GM21825 (cell line): Measurements from ENCODE around the gene TRAPPC2L.
A peak's percentile ranks its signal among the peaks of the same experiment; 100 is the strongest.

Experiments used
- ATAC-seq: cut with Tn5 transposase; IDR thresholded peaks from one replicate; pipeline ENCODE4 v1.9.1; 2021; ENCODE audit warnings: mild to moderate bottlenecking, moderate library complexity; ENCODE audit not compliant: unreplicated experiment

The TRAPPC2L gene

GRCh38 chr16:88856122-88856827, 652 bp upstream of the TRAPPC2L start:
- ATAC-seq, result no peak

- ATAC-seq, result peak; percentile 42
Measured at GRCh38 chr16:88857728-88858339, 907 bp downstream of the TRAPPC2L start.

- no peak for ATAC-seq
Measured at GRCh38 chr16:88859381-88860091, 2.6 kb downstream of the TRAPPC2L start.

- no peak for ATAC-seq
Measured at GRCh38 chr16:88861359-88861758, 4.4 kb downstream of the TRAPPC2L start.

- ATAC-seq, result no peak
Measured at GRCh38 chr16:88862968-88863367, 6.0 kb downstream of the TRAPPC2L start.

- no peak for ATAC-seq
Measured at GRCh38 chr16:88863426-88863825, 6.5 kb downstream of the TRAPPC2L start.

GRCh38 chr16:88864099-88864498, 7.2 kb downstream of the TRAPPC2L start:
- no peak for ATAC-seq

- ATAC-seq, result no peak
Measured at GRCh38 chr16:88864521-88864920, 7.6 kb downstream of the TRAPPC2L start.

- ATAC-seq, result no peak
Measured at GRCh38 chr16:88865310-88865709, 8.4 kb downstream of the TRAPPC2L start.

- ATAC-seq, result no peak
Measured at GRCh38 chr16:88865742-88866141, 8.8 kb downstream of the TRAPPC2L start.

GRCh38 chr16:88866151-88866920, 9.4 kb downstream of the TRAPPC2L start, which contains the start of gene PABPN1L:
PABPN1L (minus strand) TSS chr16:88866660; CDS start chr16:88866606, 54 bp downstream.
- ATAC-seq, result no peak

- no peak for ATAC-seq
Measured at GRCh38 chr16:88867581-88868246, 10.8 kb downstream of the TRAPPC2L start.

- no peak for ATAC-seq
Measured at GRCh38 chr16:88868974-88869672, 12.2 kb downstream of the TRAPPC2L start.

- ATAC-seq, result no peak
Measured at GRCh38 chr16:88869673-88869980, 12.7 kb downstream of the TRAPPC2L start.

GRCh38 chr16:88870608-88871348, 13.9 kb downstream of the TRAPPC2L start:
- no peak for ATAC-seq

- ATAC-seq, result no peak
Measured at GRCh38 chr16:88871349-88871702, 14.4 kb downstream of the TRAPPC2L start.

GRCh38 chr16:88871730-88872416, 14.9 kb downstream of the TRAPPC2L start:
- no peak for ATAC-seq

- ATAC-seq, result no peak
Measured at GRCh38 chr16:88872650-88873331, 15.9 kb downstream of the TRAPPC2L start.
